HepG2 (cell line): ENCODE data around the gene TRIM28. TPM values are rescaled to one million over a fixed set of nuclear protein-coding genes. Genes with fewer than 3 reads are reported as not detected.

Experiments used
- ATF2 ChIP-seq: sonication (generic); formaldehyde crosslinking; IDR thresholded peaks from 2 replicates; pipeline ENCODE4 v1.4.0; 2020; ENCODE audit warnings: missing genetic modification reagents
- BRD4 ChIP-seq: sonication (generic); formaldehyde crosslinking; IDR thresholded peaks from 2 replicates; pipeline ENCODE4 v1.4.0; 2020; ENCODE audit warnings: missing genetic modification reagents
- CSRNP1 ChIP-seq: sonication (generic); formaldehyde crosslinking; IDR thresholded peaks from 2 replicates; pipeline ENCODE4 v1.8.1; 2023; ENCODE audit warnings: mild to moderate bottlenecking, missing genetic modification reagents
- EED ChIP-seq: sonication (generic); formaldehyde crosslinking; IDR thresholded peaks from 2 replicates; pipeline ENCODE4 v1.5.0; 2020; ENCODE audit warnings: mild to moderate bottlenecking, missing genetic modification reagents
- MEIS1 ChIP-seq: sonication (generic); formaldehyde crosslinking; IDR thresholded peaks from 2 replicates; pipeline ENCODE4 v1.9.0; 2021; ENCODE audit warnings: mild to moderate bottlenecking, missing genetic modification reagents, moderate library complexity, borderline replicate concordance
- RAD51 ChIP-seq: fragments of 450-650 bp; IDR thresholded peaks from 2 replicates; pipeline ENCODE4 v1.6.1; 2016; ENCODE audit warnings: borderline replicate concordance
- RELA ChIP-seq: sonication (generic); formaldehyde crosslinking; IDR thresholded peaks from 2 replicates; pipeline ENCODE4 v1.4.0; 2020; ENCODE audit warnings: missing genetic modification reagents
- SP140L ChIP-seq: sonication (generic); formaldehyde crosslinking; IDR thresholded peaks from 2 replicates; pipeline ENCODE4 v1.4.0; 2020; ENCODE audit warnings: missing genetic modification reagents, borderline replicate concordance
- SUZ12 ChIP-seq: fragments of 150-350 bp; IDR thresholded peaks from 2 replicates; pipeline ENCODE4 v1.6.1; 2014; ENCODE audit warnings: low read depth, low read length
- ZBTB7B ChIP-seq: sonication (generic); formaldehyde crosslinking; IDR thresholded peaks from 2 replicates; pipeline ENCODE4 v1.4.0; 2020; ENCODE audit warnings: missing genetic modification reagents
- ZNF224 ChIP-seq: sonication (generic); formaldehyde crosslinking; IDR thresholded peaks from 2 replicates; pipeline ENCODE4 v1.5.0; 2020; ENCODE audit warnings: mild to moderate bottlenecking, missing genetic modification reagents
- ZNF335 ChIP-seq: sonication (generic); formaldehyde crosslinking; IDR thresholded peaks from 2 replicates; pipeline ENCODE4 v1.4.0; 2020; ENCODE audit warnings: missing genetic modification reagents
- ZNF879 ChIP-seq: sonication (generic); formaldehyde crosslinking; IDR thresholded peaks from 2 replicates; pipeline ENCODE4 v1.8.1; 2023; ENCODE audit warnings: missing genetic modification reagents
- polyA plus RNA-seq, 8 experiments: library from polyadenylated mRNA; depleted of rRNA in 3 of 8; stranded (reverse) in 7 of 8; unstranded in 1 of 8; fragments of >200 nt; fragmentation: Illumina TruSeq in 4 of 8; extraction: Trizol in 4 of 8; gene quantifications; 2 replicates each; pipeline versions ENCODE4 v1.2.1 to v1.2.3, GENCODE V29; 2011 to 2016; ENCODE audit warnings: low read depth in 4 of 8, missing spikeins in 1 of 8, mixed read lengths in 1 of 8; ENCODE audit not compliant: insufficient read depth in 1 of 8
- total RNA-seq, 5 experiments: library from RNA; depleted of rRNA; stranded (reverse); fragments of >200 nt; fragmentation: Illumina TruSeq; extraction: Trizol; gene quantifications; 2 replicates each; pipeline ENCODE4 v1.2.3, GENCODE V29; 2016; ENCODE audit warnings: low read depth in 1 of 5
- TF ChIP-seq, protein P1 (sequence below): sonication (generic); formaldehyde crosslinking; IDR thresholded peaks from 2 replicates; pipeline ENCODE4 v1.4.0; 2020; ENCODE audit warnings: mild to moderate bottlenecking, missing genetic modification reagents, borderline replicate concordance
- TF ChIP-seq, protein P2 (sequence below): sonication (generic); formaldehyde crosslinking; IDR thresholded peaks from 2 replicates; pipeline ENCODE4 v1.4.0; 2020; ENCODE audit warnings: missing genetic modification reagents
- TF ChIP-seq, protein P3 (sequence below): sonication (generic); formaldehyde crosslinking; conservative IDR thresholded peaks from 2 replicates; pipeline ENCODE4 v1.8.0; 2022; ENCODE audit warnings: low read depth, missing genetic modification reagents

The TRIM28 gene
- total and polyA plus RNA-seq, 2 of the 13 experiments (the other 11 are each of a cell fraction or from before 2014, with no cell fraction given): 361 to 439 TPM

- TF ChIP-seq, protein P1, sequence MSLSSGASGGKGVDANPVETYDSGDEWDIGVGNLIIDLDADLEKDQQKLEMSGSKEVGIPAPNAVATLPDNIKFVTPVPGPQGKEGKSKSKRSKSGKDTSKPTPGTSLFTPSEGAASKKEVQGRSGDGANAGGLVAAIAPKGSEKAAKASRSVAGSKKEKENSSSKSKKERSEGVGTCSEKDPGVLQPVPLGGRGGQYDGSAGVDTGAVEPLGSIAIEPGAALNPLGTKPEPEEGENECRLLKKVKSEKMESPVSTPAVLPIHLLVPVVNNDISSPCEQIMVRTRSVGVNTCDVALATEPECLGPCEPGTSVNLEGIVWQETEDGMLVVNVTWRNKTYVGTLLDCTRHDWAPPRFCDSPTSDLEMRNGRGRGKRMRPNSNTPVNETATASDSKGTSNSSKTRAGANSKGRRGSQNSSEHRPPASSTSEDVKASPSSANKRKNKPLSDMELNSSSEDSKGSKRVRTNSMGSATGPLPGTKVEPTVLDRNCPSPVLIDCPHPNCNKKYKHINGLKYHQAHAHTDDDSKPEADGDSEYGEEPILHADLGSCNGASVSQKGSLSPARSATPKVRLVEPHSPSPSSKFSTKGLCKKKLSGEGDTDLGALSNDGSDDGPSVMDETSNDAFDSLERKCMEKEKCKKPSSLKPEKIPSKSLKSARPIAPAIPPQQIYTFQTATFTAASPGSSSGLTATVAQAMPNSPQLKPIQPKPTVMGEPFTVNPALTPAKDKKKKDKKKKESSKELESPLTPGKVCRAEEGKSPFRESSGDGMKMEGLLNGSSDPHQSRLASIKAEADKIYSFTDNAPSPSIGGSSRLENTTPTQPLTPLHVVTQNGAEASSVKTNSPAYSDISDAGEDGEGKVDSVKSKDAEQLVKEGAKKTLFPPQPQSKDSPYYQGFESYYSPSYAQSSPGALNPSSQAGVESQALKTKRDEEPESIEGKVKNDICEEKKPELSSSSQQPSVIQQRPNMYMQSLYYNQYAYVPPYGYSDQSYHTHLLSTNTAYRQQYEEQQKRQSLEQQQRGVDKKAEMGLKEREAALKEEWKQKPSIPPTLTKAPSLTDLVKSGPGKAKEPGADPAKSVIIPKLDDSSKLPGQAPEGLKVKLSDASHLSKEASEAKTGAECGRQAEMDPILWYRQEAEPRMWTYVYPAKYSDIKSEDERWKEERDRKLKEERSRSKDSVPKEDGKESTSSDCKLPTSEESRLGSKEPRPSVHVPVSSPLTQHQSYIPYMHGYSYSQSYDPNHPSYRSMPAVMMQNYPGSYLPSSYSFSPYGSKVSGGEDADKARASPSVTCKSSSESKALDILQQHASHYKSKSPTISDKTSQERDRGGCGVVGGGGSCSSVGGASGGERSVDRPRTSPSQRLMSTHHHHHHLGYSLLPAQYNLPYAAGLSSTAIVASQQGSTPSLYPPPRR (CRISPR knock-in tag): no peak
- TF ChIP-seq RAD51: no peak
- peak; percentile 15; the same call in 1 of the 2 replicates for TF ChIP-seq ATF2 (CRISPR knock-in tag)
- TF ChIP-seq, protein P2, sequence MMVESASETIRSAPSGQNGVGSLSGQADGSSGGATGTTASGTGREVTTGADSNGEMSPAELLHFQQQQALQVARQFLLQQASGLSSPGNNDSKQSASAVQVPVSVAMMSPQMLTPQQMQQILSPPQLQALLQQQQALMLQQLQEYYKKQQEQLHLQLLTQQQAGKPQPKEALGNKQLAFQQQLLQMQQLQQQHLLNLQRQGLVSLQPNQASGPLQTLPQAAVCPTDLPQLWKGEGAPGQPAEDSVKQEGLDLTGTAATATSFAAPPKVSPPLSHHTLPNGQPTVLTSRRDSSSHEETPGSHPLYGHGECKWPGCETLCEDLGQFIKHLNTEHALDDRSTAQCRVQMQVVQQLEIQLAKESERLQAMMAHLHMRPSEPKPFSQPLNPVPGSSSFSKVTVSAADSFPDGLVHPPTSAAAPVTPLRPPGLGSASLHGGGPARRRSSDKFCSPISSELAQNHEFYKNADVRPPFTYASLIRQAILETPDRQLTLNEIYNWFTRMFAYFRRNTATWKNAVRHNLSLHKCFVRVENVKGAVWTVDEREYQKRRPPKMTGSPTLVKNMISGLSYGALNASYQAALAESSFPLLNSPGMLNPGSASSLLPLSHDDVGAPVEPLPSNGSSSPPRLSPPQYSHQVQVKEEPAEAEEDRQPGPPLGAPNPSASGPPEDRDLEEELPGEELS (CRISPR knock-in tag): no peak; the same call in none of the 2 replicates
- TF ChIP-seq SUZ12: peak; percentile 42
- TF ChIP-seq ZNF224: 0 out of 2 replicates have a peak, but pooled peaks have one; percentile 74
- TF ChIP-seq CSRNP1: 0 out of 2 replicates have a peak, but pooled peaks have one; percentile 73
- TF ChIP-seq ZNF335: 0 out of 2 replicates have a peak, but pooled peaks have one; percentile 45
- no peak for TF ChIP-seq EED (CRISPR knock-in tag)
- TF ChIP-seq ZBTB7B (CRISPR knock-in tag): peak; percentile 42; the same call in 1 of the 2 replicates
- TF ChIP-seq, protein P3, sequence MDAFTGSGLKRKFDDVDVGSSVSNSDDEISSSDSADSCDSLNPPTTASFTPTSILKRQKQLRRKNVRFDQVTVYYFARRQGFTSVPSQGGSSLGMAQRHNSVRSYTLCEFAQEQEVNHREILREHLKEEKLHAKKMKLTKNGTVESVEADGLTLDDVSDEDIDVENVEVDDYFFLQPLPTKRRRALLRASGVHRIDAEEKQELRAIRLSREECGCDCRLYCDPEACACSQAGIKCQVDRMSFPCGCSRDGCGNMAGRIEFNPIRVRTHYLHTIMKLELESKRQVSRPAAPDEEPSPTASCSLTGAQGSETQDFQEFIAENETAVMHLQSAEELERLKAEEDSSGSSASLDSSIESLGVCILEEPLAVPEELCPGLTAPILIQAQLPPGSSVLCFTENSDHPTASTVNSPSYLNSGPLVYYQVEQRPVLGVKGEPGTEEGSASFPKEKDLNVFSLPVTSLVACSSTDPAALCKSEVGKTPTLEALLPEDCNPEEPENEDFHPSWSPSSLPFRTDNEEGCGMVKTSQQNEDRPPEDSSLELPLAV (CRISPR knock-in tag): no peak
- TF ChIP-seq ZNF879 (CRISPR knock-in tag): no peak
- 0 out of 2 replicates have a peak, but pooled peaks have one; percentile 60 for TF ChIP-seq RELA (CRISPR knock-in tag)
- TF ChIP-seq SP140L (CRISPR knock-in tag): no peak
- TF ChIP-seq BRD4: no peak
- no peak; the same call in 1 of the 2 replicates for TF ChIP-seq MEIS1 (CRISPR knock-in tag)
Measured at GRCh38 chr19:58572818-58573657, 29.2 kb downstream of the TRIM28 start, which contains the start of gene MZF1 (continued).
